GM18867 (cell line): ENCODE results near the gene CAPNS1.
"Not testable (repeated sequence)": the region's sequence is repeated elsewhere in the genome, so short reads cannot be mapped to it uniquely, and the experiment has no call there.

ENCODE experiments used
- ATAC-seq: cut with Tn5 transposase; IDR thresholded peaks from one replicate; pipeline ENCODE4 v1.9.1; 2021; ENCODE audit warnings: mild to moderate bottlenecking, moderate library complexity; ENCODE audit not compliant: unreplicated experiment

CAPNS1 gene

GRCh38 chr19:36149673-36150406 lies 10.0 kb downstream of the CAPNS1 start:
- ATAC-seq, result no peak

DNA sequence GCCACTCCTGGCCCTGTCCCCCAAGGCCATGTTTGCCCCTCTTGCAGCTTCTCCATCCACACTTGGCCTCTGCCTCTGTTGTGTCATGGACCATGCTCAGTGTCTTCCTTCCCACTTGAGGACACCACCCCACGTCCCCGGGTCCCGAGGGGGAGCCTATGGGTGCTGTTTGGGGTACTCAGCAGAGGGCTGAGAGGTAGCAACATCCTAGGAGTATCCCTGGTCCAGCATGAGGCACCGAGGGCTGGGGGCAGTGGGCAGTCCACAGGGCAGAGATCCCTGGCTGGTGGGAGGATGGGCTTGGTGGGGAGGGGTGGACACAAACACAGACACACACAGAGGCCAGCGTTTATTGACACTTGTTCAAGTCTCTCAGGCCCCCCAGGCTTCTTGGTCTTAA lies 10.7 kb downstream of the CAPNS1 start:
- no peak for ATAC-seq

DNA sequence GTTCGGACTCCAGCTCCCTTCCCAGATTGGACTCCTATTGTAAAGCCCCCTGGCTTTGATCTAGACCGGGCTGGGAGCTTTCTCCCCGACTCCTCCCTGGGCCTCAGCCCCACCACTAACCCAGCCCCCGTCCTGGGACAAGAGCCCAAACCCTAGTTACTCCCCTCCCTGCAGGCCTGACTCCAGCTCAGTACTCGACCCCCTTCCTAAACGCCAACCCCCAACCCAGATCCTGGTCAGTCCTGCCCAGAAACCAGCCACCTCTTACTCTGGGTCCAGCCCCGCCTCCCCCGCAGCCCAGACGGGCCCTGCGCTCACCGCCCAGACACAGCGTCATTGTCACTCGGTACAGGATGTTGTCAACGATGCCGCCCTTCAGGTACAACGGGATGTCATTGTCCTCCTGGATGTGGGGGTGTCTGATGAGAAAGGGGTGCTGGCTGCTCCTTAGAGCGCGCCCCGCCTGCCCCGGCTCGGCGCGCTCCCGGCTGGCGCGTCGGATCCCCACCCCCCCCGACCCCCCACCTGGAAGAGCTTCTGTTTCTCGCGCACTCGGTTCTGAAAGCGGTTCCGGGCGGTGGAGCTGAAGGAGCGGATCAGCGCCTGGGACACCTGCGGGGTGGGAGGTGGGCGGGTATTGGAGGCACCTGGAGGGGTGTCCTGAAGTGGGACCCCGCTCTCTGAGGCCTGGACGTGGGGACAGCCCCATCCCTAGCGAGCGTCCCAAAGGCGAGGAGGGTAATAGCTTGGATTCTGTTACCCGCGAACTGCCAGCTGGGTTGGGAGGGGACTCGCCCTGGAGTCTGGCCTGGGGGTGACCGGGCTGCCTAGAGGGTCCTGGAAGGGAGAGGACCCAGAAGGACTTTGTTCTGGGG lies 11.5 kb downstream of the CAPNS1 start:
- no peak for ATAC-seq

GRCh38 chr19:36152019-36152351 lies 12.1 kb downstream of the CAPNS1 start:
- ATAC-seq, result no peak

DNA sequence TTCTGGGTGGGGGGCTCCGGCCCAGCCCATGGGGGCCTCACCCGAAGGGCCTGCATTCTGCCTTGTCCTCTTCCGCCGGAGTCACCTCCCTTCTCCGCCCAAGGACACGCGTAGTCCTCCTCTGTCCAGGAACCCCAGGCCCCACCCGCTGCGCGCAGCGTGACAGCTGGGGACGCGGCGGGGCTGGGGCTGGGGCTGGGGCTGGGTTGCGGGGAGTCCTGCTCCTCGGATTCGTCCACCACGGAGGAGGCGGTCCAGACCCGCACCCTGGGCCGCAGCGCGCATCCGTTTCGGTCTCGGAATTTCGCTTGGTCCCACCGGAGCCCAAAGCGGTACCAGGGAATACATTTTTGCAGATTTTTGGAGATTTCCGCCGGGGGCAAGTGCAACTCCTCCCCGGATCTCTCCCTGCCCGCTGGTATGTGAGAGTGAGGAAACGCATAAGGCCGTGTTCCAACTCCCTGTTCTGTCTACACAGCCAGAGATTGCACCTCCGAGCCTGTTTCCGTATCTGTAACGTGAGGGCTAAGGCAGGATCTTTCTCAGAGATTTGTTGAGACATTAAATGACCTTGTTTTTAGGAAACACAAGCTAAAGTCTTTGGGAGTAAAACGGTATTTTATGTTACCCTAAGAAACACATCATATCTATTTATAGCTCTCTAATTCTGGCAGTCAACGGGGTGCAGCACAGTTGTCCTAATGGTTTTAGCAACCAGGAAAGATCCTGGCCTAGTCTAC lies 12.7 kb downstream of the CAPNS1 start, which contains the start of gene COX7A1:
COX7A1 (minus strand) TSS at position 96 of the 740 bp plus-strand sequence; CDS start at position 56, 40 bp downstream.
- ATAC-seq, result no peak

GRCh38 chr19:36153126-36153525 lies 13.3 kb downstream of the CAPNS1 start:
- ATAC-seq, result no peak

DNA sequence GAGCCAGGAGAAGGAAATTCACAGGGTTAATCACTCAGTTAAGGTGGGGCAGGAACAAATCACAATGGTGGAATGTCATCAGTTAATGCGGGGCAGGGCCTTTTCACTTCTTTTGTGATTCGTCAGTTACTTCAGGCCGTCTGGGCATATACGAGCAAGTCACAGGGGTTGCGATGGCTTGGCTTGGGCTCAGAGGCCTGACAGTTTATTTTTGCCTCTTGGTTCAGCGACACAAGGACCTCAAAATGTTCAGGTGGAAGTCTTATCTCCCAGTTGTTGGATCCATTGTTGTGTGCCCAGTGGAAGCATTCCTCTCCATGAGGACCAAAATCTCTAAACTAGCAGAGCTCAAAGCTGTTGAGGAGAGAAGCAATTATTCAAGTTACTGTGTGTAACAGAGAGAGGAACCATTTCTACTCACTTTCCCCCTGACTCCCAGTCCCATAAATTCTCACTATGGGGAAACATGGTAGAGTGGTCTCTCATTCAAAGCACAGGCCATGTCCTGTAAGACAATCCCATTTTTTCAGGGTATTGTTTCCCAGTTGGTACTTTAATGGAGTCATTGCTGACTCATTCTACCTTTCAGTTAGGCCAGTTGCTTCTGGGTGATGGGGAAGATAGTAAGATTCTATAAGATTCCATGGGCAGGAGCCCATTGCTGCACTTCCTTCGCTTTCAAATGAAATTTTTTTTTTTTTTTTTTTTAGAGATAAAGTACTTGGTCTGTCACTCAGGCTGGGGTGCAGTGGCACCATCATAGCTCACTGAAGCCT lies 21.1 kb downstream of the CAPNS1 start:
- no peak for ATAC-seq

GRCh38 chr19:36163813-36164212 lies 23.9 kb downstream of the CAPNS1 start:
- ATAC-seq, result no peak

GRCh38 chr19:36169084-36169760 lies 29.4 kb downstream of the CAPNS1 start:
- ATAC-seq, result no peak

DNA sequence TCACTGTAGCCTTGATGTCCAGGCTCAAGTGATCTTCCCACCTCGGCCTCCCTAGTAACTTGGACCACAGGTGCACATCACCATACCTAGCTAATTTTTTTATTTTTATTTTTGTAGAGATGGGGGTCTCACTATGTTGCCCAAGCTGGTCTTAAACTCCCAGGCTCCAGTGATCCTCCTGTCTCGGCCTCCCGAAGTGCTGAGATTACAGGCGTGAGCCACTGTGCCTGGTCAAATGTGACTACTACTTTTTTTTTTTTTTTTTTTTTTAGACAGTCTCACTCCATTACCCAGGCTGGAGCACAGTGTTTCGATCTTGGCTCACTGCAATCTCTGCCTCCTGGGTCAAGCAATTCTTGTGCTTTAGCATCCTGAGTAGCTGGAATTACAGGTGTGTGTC lies 33.0 kb downstream of the CAPNS1 start:
- no peak for ATAC-seq

DNA sequence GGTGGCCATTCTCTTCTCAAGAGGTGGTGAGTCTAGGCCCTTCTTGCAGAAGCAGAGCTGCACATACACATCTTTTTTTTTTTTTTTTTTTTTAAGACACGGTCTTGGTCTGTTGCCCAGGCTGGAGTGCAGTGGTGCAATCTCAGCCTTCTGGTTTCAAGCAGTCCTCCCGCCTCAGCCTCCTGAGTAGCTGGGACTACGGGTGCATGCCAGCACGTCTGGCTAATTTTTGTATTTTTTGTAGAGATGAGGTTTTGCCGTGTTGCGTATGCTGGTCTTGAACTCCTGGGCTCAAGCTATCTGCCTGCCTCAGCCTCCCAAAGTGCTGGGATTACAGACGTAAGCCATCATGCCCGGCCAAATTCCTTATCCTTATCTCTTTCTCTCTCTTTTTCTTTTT lies 34.0 kb downstream of the CAPNS1 start:
- not testable (repeated sequence) for ATAC-seq

DNA sequence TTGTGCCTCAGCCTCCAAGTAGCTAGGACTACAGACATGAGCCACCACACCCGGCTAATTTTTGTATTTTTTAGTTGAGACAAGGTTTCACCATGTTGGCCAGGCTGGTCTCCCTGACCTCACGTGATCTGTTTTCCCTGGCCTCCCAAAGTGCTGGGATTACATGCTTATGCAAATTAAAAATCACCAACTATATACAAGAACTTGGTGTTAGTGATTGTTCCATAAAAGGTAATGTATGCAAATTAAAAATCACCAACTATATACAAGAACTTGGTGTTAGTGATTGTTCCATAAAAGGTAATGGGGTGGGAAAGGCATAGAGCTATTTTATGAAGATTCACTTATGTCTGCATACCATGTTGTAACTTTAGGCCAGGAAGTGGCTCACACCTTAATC lies 39.2 kb downstream of the CAPNS1 start:
- ATAC-seq, result not testable (repeated sequence)

GRCh38 chr19:36182612-36183244 lies 42.9 kb downstream of the CAPNS1 start:
- ATAC-seq, result no peak

DNA sequence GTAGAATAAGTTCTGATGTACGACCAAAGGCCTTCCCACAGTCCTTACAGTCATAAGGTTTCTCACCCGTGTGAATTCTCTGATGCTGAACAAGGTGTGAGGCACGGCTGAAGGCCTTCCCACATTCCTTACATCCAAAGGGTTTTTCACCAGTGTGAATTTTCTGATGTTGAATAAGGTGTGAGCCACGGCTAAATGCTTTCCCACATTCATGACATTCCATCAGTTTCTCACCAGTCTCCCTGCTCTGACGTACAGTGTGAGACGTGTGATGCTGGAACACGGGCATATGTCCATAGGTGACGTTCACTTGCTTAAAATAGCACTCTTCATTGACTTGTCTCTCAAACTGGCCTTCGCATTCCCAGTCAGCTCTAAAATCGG lies 43.4 kb downstream of the CAPNS1 start:
- no peak for ATAC-seq

- ATAC-seq, result not testable (repeated sequence)
Measured at GRCh38 chr19:36186722-36187121, 46.9 kb downstream of the CAPNS1 start.

DNA sequence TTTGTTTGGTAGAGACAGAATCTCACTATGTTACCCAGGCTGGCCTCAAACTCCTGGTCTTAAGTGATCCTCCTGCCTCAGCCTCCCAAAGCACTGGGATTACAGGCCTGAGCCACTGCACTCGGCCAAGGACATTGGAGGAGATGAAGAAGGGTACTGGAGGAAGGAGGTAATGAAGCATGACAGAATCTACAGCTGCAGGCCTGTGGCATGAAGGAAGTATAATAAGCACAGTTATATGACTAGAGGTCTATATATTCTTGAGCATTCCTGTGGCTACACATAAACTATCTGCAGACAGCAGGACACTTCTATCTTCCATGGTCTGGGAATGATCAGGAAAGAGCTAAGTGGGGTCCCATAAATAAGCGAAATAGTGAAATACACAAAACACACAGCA lies 56.4 kb downstream of the CAPNS1 start:
- no peak for ATAC-seq

DNA sequence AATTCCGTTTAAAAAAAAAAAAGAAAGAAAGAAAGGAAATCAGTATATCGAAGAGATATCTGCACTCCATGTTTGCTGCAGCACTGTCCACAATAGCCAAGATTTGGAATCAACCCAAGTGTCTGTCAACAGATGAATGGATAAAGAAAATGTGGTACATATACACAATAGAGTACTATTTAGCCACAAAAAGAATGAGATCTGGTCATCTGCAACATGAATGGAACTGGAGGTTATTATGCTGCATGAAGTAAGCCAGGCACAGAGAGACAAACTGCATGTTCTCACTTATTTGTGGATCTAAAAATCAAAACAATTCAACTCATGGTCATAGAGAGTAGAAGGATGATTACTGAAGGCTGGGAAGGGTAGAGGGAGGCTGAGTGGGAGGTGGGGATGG lies 58.3 kb downstream of the CAPNS1 start:
- no peak for ATAC-seq
